Suppressor macrophage (primary cell): ENCODE results near the gene GGT6.
A peak's percentile ranks its signal among the peaks of the same experiment; 100 is the strongest.

Experiments used
- DNase-seq, 4 experiments: peaks; one replicate each; pipeline ENCODE4 v3.0.0-alpha.2; 2020 to 2022

Gene GGT6

DNA sequence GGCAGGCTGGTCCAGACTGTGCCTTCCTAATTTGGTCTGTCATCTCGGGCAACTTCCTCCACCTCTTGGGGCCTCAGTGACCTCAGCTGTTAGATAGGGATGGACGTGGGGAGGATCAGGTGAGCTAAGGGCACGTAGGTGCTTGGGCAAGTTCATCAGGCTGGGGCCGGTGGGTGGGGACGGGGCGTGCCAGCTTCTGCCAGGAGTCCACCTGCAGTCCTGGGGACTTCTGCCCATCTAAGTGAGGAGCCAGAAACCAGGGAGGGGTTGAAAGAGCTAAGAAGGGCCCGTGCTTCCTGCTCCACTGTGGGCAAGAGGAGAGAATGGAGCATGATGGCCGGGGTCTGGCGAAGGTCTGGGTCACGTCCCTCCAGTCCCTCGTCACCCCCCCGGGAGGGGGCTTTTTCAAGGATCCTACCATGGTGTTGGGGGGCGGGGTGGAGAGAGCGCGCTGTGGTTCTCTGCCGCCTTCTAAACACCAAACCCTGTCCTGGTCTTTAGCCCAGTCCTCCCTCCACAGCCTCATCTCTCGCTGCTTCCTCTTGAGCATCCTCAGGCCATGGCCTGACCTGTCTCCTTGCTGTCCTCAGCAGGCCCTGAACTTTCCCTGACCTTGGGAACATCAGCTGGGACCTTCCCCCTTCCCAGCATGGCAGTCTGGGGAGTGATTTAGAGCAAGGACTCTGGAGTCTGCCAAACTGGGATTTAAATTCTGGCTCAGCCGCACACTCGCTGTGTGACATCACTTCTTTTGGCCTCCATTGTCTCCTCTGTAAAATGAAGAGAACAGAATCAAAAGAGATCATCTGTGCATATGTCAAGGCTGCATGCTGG lies 40.1 kb downstream of the GGT6 start:
- DNase-seq: no peak

DNA sequence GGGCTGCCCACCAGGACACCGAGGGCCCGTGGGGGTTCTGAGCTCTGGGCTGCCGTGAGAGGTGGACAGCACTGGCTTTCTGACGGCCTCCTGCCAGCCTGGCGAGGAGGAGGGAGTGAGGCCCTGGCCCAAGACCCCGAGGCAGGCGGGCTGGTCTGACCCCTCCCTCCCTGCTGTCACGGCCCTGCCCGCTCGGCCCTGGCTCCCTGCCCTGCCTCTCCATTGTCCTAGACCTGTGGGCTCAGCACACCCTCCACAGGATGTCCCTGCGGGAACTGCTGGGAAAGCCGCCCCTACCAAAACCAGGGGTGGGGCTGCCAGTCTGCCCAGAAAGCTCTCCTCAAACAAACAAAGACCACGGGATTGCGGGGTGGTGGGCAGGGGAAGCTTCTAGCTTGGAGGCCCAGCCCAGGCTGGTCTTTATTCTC lies 41.0 kb downstream of the GGT6 start:
- DNase-seq: no peak

DNA sequence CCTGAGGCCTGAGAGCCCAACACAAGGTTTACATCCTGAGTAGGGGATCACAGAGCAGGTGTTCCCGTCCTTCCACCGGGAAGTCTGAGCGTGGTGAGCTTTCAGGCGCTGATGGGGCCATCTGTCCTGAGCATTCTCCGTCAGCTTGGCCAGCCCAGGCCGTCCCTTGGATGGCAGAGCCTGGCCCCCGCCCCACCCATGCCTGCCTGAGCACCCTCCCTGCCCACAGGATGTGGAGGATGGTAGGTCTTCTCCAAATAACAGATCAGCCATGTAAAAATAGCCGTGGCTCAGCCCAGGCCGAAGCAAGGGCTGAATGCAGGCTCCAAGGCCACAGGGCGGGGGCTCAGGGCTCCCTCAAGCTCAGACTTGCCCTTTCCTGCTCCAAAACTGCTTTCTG lies 41.5 kb downstream of the GGT6 start:
- DNase-seq: no peak

DNA sequence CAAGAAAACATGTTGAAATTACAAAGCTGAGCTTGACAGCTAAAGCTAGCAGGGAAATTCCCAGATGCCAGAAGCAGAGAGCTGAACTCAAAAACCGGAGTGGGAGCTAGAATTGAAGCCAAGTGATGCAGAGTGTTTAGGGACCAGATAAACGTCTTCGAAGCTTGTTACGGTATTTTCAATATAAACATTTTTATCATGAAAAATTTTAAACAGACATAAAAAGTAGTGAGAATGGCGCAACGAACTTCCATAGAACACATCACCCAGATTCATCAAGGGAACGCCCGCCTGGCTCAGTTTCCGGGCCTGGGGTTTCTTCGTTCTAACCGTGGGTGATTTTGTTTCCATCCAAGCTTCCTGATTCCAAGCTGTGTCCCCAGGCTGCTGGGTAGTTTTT lies 43.6 kb downstream of the GGT6 start:
- no peak for DNase-seq

DNA sequence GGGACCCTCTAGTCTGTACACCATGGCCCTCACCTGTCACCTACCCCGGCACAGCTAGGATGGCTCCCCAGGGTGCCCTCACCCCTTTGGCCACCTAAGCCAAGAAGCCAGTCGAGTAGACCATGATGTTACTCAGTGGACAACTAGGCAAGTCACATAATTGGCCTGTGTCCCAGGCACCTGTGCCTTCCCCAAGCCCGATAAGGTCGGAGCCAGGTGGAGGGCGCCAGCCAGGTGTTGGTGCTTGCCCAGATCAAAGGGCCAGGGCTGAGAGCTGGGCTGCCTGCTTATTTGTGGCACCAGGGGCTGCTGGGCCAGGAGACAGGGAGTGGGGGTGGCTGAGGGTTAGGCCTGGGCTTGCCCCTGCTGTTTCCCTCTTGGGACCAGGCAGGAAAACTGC lies 44.9 kb downstream of the GGT6 start:
- DNase-seq: no peak

DNA sequence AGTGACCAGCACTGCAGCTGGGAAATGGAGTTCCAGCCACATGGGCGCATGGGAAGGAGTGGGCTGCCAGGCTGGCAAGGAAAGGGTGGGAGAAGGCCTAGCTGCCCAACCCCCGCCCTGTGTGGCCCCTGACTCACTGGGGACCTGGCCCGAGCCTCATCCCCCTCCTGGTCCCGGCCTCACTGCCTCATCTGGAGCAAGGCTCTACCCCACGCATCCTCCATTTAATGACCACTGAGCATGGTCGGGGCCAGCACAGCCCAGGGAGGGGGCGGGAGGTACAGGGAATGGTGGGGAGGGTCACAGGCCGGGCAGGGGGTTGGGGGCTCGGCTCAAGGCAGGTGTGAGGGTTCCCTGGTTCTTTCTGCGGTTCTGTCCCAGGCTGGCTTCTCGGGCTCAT lies 45.6 kb downstream of the GGT6 start:
- no peak for DNase-seq

DNA sequence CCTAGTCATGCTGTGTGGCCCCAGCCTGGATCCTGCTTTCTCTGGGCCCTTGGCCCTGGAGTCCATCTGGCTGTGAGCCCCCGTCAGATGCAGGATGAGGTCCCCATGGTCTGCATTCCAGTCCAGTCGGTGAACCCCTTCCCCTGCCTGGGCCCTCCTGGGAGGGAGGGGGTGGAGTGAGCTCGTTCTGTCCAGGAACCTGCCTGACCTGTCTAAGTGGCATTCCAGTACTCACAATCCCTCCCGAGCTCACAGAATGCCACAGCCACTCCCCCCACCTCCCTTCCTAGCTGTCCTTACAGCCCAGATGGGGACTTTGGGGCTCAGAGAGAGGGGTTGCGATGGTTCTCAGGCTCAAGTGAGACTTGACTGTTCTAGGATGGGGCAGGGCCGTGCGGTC lies 46.2 kb downstream of the GGT6 start:
- DNase-seq: no peak

DNA sequence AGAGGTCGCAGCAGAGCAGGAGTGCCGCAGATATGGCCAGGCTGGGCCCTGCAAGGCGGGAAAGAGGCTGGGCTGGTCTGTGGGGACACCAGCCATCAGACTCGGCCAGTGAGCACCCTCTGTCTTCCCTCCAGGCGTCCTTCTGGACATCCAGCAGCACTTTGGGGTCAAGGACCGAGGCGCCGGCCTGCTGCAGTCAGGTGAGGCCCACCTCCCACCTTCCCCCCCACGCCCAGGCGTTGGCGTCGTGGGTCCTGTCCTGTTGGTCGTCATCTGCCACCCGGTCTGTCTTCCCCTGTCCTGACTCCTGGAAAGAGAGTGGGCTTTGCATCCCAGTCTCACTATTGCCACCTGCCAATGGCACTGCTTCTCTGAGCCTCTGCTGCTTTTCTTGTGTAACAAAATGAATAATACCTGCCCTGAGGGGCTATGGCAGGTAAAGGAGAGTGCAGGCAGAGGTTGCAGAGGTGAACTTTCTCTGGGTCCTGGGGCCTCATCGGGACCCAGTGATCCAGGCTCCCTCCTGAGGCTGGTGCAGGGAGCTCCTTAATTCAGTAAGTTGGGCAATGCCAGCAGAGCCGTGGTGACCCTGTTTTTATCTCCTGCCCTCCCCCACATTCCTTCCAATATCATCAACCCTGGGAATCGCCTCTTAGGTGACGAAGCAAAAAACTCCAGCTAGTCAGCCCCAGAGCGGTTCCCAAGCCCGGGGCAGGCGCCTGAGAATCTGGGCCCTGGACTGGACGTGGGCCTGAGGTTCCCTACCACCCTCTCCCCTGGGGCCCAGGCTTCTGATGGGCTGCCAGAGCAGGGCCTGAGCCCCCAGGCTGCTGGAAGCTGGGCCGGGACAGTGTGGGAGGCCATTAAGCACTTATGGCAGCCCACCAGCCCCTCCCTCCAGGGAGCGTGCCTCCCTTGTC lies 47.0 kb downstream of the GGT6 start:
- DNase-seq: no peak

DNA sequence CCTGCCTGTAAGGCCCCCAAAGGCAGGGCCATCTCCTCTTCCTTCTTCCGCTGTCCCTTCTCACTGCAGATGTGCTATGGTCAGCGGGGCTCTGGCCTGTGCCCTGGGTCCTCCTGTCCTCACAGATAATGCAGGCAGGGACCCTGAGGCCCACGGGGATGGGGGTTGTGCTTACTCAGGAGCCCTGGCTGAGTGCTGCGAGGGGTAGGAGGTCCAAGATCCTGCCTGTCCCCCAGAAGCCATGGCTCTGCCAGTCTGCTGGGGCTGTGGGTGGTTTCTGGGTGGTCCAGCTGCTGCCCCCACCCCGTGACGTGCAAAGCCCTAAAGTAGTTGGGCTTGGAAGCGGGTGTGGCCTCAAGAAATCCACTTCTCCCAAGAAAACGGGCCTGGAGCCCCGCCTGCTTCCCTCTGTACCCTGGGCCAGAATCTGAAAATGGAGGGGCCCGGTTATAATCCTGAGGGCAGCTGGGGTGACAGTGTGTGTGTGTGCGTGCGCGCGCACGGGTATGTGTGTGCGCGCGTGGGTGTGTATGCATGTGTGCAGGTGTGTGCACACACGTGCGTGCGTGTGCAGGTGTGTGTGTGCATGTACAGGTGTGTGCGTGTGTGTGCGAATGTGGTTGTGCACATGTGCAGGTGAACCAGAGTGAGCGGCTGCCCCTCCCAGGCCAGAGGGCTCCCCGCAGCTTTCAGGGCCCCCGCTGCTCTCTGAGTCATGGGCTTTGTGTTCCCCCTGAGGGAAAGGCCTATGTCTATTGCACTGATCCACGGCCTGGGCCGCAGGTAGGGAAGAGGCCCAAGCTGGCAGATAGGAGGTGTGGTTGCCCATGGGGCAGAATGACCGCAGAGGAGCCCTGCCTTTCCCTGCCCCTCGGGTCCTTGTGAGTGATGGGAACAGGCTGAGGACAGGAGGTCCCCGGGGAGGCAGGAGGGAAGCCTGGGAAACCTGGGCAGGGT lies 47.9 kb downstream of the GGT6 start:
- DNase-seq: no peak

DNA sequence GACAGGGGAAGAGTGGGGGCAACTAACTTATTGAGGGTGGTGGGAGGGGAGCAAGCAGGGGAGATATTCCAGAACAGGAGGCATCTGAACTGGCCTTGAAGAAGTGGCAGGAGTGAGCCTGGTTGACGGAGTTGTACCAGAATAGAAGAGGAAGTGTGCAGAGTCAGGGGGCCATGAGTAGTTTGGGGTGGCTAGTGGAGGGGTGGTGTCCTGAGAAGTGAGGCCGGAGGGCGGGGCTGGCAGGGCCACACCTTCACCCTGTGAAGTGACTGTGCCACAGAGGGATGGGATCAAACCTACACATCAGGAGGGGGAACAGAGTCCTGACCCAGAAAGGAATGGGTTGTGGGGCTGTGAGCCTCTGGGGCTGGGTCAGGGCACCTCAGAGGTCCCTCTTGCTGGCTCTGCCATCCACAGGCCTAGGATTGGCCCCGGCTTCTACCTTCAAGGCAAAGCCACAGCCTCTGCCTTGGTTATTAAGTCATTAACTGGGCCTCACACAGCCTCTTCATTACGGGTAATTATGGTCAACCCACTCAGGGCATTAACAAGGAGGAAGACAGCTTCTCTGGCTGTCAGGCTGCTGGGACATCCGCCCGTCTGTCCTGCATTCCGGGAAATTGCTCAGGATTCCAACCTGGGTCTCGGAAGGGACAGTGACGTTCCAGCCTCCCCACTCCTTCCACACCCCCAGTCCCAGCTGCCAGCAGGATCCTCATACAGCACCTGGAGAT lies 49.0 kb downstream of the GGT6 start:
- DNase-seq: peak; percentile 50 to 69 (median 66)

DNA sequence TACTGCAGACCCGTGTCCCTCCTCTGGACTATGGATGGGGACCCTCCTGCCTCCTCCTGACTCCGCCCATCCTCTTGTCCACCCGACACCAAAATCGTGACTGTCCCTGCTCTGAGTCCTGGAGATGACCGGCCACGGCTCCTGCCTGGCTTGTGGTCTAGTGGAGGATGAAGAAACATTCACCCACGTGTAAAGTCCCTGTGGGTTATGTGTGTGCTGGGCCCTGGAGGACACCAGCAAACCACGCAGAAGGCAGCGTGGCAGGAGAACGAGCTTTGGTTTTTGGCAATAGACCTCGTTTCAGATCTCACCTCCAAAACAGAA lies 49.8 kb downstream of the GGT6 start:
- DNase-seq: peak in 2 of 4 experiments; percentile 19 to 37

DNA sequence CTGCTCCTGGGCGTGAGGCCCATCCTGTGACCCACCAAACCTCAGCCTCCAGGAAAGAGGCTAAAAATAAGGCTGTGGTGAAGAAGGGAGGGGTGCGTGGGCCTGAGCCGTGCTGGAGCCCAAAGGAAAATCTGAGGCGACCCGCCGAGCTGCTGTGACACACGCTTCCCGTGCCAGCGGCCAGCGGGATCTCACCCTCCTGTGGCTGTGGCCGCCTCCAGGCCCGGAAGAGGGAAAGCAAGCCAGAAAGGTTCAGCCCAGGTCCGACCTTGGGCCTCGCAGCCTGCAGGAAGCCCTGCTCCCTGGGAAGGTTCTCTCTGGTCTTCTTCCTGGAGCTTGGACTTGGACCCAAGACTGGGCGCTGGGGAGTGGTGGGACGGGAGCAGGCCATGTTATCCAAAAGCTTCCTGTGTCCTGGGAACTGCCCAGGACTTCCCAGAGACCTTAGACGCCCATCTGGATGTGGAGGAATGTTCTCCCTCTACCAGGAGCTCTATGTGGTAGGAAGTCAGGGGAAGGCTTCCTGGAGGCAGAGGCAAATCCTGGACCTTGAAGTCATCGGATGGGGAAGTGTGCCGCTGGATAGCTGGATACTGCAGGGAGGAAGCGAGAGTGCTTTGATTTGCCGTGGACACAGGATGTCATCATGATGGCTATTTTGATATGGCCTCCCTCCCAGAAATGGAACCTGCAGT lies 50.3 kb downstream of the GGT6 start:
- peak; percentile 53 to 77 (median 66) for DNase-seq

DNA sequence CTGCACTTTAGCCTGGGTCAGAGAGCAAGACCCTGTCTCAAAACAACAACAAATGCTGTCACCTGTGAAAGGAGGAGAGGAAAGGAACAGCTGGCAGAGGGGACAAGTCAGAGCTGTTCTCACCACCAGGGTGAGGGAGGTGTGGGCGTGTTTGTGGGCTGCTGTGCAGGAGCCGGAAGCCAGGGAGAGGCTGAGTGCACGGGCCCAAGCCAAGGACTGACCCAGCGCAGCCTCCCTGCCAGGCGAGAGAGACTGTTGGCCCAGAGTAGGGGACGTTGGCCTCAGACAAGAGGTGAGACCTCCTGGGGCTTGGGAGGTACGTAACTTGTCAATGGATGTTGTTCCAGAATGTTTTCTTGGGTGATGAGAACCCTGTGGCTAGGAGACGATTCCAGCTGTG lies 51.0 kb downstream of the GGT6 start:
- peak in 2 of 4 experiments; percentile 54 to 55 for DNase-seq

DNA sequence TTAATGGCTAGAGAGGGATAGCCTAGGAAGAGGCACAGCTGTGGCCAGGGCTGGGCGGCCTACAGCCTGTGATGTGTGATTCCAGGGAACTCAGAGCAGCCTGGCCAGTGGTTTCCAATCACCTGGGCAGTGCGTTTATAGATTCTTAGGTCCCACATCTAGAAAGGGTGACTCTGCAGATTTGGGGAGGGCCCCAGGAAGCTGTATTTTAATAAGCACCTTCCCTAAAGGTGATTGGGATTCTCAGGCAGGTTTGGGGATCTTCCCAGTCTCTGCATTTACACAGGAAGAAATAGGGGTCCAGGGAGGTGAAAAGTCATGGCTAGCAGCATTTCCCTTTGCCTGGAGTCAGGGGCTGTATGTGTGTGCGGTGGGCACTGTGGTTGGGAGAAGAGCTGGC lies 52.2 kb downstream of the GGT6 start:
- no peak for DNase-seq

DNA sequence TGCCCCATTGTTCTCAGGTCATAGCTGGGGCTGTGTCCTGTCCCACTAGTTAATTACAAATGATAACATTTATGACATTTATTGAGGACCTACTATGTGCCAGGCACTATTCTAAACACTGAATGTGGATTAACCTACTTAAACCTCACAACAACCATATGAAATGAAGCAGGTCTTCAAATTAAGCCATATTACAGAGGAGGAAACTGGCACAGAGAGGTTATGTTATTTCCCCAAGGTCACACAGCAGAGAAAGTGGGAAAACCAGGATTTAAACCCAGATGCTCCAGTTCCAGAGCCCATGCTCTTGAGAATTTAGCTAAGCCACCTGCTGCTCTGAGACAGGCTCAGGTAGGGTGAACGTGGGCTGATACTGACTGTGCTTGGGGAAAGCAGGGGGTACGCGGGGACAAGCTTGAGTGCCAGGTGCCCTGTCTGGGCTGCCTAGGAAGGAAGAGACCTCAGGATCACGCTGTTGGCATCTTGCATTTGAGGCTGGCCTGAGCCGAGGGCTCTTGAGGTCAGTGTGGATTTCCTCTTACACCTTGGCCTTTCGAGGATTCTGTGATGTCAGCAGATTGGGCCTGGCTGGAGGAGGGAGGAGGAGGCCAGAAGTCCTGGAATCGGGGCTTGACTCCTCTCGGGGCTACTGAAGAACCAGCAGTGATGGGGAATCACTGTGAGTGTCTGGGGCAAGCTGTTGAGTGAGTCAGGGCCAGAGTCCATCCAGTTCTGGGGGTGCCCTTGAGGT lies 52.8 kb downstream of the GGT6 start:
- DNase-seq: peak in 1 of 4 experiments; percentile 20
